Calu3 (cell line): ENCODE data around the gene SH3PXD2A. TPM values are rescaled to one million over a fixed set of nuclear protein-coding genes. Genes with fewer than 3 reads are reported as not detected.

Source experiments
- BruUV-seq: library from RNA; stranded (reverse); fragments of 400-500 nt; replicated peaks from 2 replicates; lab custom pipeline; 2021; lab: Mats Ljungman, UMichigan
- CTCF ChIA-PET: fragments of 300-600 bp; sonication (Branson Sonifier 250); formaldehyde crosslinking; loops from one replicate; lab custom pipeline; 2022; ENCODE audit warnings: antibody characterized with exemption; lab: Charles Lee
- DNase-seq: peaks from one replicate; pipeline ENCODE4 v3.0.0; 2022
- H3K27ac Mint-ChIP-seq: one replicate; pipeline ENCODE4 v1.8.0; 2022; ENCODE audit warnings: mixed read lengths; ENCODE audit not compliant: unreplicated experiment
- H3K27me3 Mint-ChIP-seq: one replicate; pipeline ENCODE4 v1.8.0; 2022; ENCODE audit warnings: mixed read lengths; ENCODE audit not compliant: unreplicated experiment
- H3K36me3 Mint-ChIP-seq: one replicate; pipeline ENCODE4 v1.8.0; 2022; ENCODE audit warnings: mild to moderate bottlenecking, moderate library complexity, mixed read lengths; ENCODE audit not compliant: insufficient read depth, unreplicated experiment
- H3K4me1 Mint-ChIP-seq: one replicate; pipeline ENCODE4 v1.8.0; 2022; ENCODE audit warnings: mild to moderate bottlenecking, low read depth, mixed read lengths; ENCODE audit not compliant: unreplicated experiment
- H3K4me3 Mint-ChIP-seq: one replicate; pipeline ENCODE4 v1.8.0; 2022; ENCODE audit warnings: mild to moderate bottlenecking, low read depth, moderate library complexity, mixed read lengths; ENCODE audit not compliant: unreplicated experiment
- H3K9me3 Mint-ChIP-seq: one replicate; pipeline ENCODE4 v1.8.0; 2022; ENCODE audit warnings: low read depth, mixed read lengths; ENCODE audit not compliant: unreplicated experiment
- intact Hi-C: fragments of 100-400 bp; cut with micrococcal nuclease; formaldehyde crosslinking; loops from one replicate; pipeline ENCODE4 v1.10.0; 2022; ENCODE audit not compliant: unreplicated experiment
- total RNA-seq: library from RNA; stranded (reverse); gene quantifications from 2 replicates; pipeline ENCODE4 v1.2.3, GENCODE V29; 2022
- TF ChIP-seq, protein P1 (sequence below): fragments of 200-600 bp; IDR thresholded peaks from one replicate; pipeline ENCODE4 v1.8.0; 2022; ENCODE audit warnings: antibody characterized with exemption; ENCODE audit not compliant: unreplicated experiment

The SH3PXD2A gene
- total RNA-seq, 1 experiment from 2014 or later, result 7.5 TPM

DNA sequence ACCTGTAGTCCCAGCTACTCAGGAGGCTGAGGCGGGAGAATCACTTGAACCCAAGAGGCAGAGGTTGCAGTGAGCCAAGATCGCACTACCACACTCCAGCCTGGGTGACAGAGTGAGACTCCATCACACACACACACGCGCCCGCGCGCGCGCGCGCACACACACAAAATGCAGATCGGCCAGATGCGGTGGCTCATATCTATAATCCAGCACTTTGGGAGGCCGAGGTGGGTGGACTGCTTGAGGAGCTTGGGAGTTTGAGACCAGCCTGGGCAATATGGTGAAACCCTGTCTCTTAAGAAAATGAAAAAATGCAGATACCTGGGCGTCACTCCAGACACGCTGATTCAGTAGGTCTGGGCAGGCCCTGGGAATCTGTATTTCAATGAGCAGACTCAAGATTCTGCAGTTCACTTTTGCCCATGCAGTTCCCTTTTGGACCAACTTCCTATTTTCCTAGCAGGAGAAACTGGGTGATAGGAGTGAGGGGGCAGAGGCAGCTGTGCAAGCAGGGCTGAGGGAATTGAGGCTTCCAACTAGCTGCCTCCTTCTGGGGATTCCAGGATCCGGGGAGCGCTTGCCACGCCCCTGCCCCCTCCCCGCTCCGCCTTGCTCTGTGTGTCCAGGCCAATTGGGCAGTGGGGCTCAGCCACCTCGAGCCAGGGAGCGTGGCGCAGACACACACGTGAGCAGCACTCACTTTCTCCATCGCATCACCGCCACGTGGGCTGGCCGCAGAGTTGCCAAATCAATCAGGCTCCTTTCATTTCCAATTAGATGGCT is 173.6 kb downstream of the SH3PXD2A start:
- no peak overlapping the region for H3K4me3 Mint-ChIP-seq
- H3K27me3 Mint-ChIP-seq, result no peaks in the 10 kb centered on the region
- BruUV-seq, result no TSS peak
- H3K4me1 Mint-ChIP-seq, result no peaks in the 10 kb centered on the region
- TF ChIP-seq, protein P1, sequence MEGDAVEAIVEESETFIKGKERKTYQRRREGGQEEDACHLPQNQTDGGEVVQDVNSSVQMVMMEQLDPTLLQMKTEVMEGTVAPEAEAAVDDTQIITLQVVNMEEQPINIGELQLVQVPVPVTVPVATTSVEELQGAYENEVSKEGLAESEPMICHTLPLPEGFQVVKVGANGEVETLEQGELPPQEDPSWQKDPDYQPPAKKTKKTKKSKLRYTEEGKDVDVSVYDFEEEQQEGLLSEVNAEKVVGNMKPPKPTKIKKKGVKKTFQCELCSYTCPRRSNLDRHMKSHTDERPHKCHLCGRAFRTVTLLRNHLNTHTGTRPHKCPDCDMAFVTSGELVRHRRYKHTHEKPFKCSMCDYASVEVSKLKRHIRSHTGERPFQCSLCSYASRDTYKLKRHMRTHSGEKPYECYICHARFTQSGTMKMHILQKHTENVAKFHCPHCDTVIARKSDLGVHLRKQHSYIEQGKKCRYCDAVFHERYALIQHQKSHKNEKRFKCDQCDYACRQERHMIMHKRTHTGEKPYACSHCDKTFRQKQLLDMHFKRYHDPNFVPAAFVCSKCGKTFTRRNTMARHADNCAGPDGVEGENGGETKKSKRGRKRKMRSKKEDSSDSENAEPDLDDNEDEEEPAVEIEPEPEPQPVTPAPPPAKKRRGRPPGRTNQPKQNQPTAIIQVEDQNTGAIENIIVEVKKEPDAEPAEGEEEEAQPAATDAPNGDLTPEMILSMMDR, result no peak
- H3K36me3 Mint-ChIP-seq, result no peaks in the 10 kb centered on the region
- DNase-seq, result no peak
- no peaks in the 10 kb centered on the region for H3K9me3 Mint-ChIP-seq
- intact Hi-C loops, result no loop called here
- CTCF ChIA-PET, result no interaction called here
- no peak overlapping the region for H3K27ac Mint-ChIP-seq

DNA sequence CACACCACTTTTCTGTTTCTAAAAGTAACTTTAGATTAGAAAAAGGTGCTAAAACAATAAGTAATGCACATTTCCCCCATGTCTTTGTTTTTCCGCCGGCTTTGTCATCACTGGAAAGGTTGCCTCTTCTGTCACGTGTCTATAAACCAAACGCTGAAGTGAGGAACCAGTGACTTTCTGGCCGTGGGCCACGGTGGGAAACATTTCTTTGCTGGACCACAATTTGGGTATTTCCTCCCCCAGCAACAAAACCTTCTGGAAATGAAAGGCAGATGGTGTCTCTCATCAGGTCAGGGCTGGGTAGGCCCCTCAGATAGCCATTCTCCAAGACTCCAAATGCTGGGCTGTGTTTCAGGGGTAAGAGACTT is 174.5 kb downstream of the SH3PXD2A start:
- DNase-seq, result no peak
- Mint-ChIP-seq H3K4me1 (no peaks in the 10 kb centered on the region), H3K36me3 (no peaks in the 10 kb centered on the region), H3K9me3 (no peaks in the 10 kb centered on the region), H3K4me3 (no peak overlapping the region), H3K27ac (no peak overlapping the region), H3K27me3 (no peaks in the 10 kb centered on the region)
- BruUV-seq, result no TSS peak
- CTCF ChIA-PET, result no interaction called here
- intact Hi-C loops, result no loop called here
- TF ChIP-seq, protein P1, result no peak

DNA sequence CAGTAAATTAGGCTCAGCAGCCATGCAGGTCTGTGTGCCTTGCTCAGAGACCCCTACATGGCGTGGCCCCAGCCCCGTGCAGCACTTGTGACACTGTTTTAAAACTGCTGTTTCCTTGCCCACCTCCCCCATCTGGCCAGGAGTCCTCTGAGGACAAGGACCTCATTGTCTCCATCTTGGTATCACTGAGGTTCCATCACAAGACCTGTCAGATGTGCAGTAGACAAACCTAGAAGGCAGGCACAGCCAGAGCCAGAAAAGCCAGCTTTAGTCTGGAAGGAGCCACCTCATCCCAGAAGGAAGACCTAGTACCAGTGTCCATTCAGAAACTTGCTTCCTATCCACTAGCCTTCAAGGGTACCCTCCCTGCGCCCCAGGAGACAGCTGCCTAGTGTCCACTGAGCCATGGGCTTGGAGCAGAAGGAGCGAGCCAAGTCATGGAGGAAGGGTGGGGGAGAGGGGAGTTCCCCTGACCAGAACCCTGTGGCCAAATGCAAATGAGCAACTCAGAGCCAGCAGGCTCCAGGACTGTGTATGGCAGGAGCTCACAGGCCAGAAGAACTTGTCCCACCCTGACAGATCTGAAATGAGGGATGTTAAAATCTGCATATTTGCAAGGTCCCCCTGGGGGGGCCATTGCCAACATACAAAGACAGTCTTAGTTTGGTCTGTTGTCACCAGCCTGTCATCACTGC is 176.1 kb downstream of the SH3PXD2A start:
- H3K9me3 Mint-ChIP-seq, result no peaks in the 10 kb centered on the region
- H3K4me1 Mint-ChIP-seq, result no peaks in the 10 kb centered on the region
- H3K36me3 Mint-ChIP-seq, result no peaks in the 10 kb centered on the region
- TF ChIP-seq, protein P1, result no peak
- no peaks in the 10 kb centered on the region for H3K27me3 Mint-ChIP-seq
- no peak for DNase-seq
- CTCF ChIA-PET, result no interaction called here
- intact Hi-C loops, result no loop called here
- no peak overlapping the region for H3K27ac Mint-ChIP-seq
- no TSS peak for BruUV-seq
- H3K4me3 Mint-ChIP-seq, result no peak overlapping the region

GRCh38 chr10:103678178-103678526 is 177.2 kb downstream of the SH3PXD2A start:
- no peak overlapping the region for H3K27ac Mint-ChIP-seq
- no peaks in the 10 kb centered on the region for H3K9me3 Mint-ChIP-seq
- TF ChIP-seq, protein P1, result no peak
- intact Hi-C loops, result no loop called here
- H3K27me3 Mint-ChIP-seq, result no peaks in the 10 kb centered on the region
- DNase-seq, result no peak
- H3K4me3 Mint-ChIP-seq, result no peak overlapping the region
- no peaks in the 10 kb centered on the region for H3K4me1 Mint-ChIP-seq
- H3K36me3 Mint-ChIP-seq, result no peaks in the 10 kb centered on the region
- BruUV-seq, result no TSS peak
- CTCF ChIA-PET, result no interaction called here
